Hepatocyte (in vitro differentiated cells): Measurements from ENCODE around the gene SND1. TPM values are rescaled to one million over a fixed set of nuclear protein-coding genes. Genes with fewer than 3 reads are reported as not detected.

Experiments used
- DNase-seq: peaks from one replicate; pipeline ENCODE4 v3.0.0-alpha.2; 2016; ENCODE audit warnings: low spot score
- H2AFZ ChIP-seq: fragments of 200-600 bp; sonication (generic); 2 replicates; pipeline ENCODE4 v1.6.0; 2016; ENCODE audit warnings: antibody characterized with exemption, mild to moderate bottlenecking
- H3K27ac ChIP-seq: fragments of 200-600 bp; sonication (generic); 2 replicates; pipeline ENCODE4 v1.5.1; 2016; ENCODE audit warnings: mild to moderate bottlenecking
- H3K27me3 ChIP-seq: fragments of 200-600 bp; sonication (generic); 2 replicates; pipeline ENCODE4 v1.6.1; 2016
- H3K36me3 ChIP-seq: fragments of 200-600 bp; sonication (generic); replicated peaks from 2 replicates; pipeline ENCODE4 v1.5.1; 2016; ENCODE audit warnings: low read depth; ENCODE audit not compliant: insufficient read depth
- H3K4me1 ChIP-seq: fragments of 200-600 bp; sonication (generic); 2 replicates; pipeline ENCODE4 v1.5.1; 2016; ENCODE audit warnings: mild to moderate bottlenecking, moderate library complexity; ENCODE audit not compliant: insufficient read depth
- H3K4me2 ChIP-seq: fragments of 200-600 bp; sonication (generic); 2 replicates; pipeline ENCODE4 v1.6.0; 2016
- H3K4me3 ChIP-seq: fragments of 200-600 bp; sonication (generic); 2 replicates; pipeline ENCODE4 v1.5.1; 2016; ENCODE audit warnings: mild to moderate bottlenecking
- H3K79me2 ChIP-seq: fragments of 200-600 bp; sonication (generic); 2 replicates; pipeline ENCODE4 v1.6.0; 2017; ENCODE audit warnings: mild to moderate bottlenecking
- H3K9me2 ChIP-seq: fragments of 200-600 bp; sonication (generic); replicated peaks from 2 replicates; pipeline ENCODE4 v1.6.0; 2017; ENCODE audit warnings: mild to moderate bottlenecking; ENCODE audit not compliant: insufficient read depth
- H3K9me3 ChIP-seq: fragments of 200-600 bp; sonication (generic); 2 replicates; pipeline ENCODE4 v1.5.1; 2016; ENCODE audit warnings: low read depth, mild to moderate bottlenecking
- H4K20me1 ChIP-seq: fragments of 200-600 bp; sonication (generic); 2 replicates; pipeline ENCODE4 v1.6.0; 2016; ENCODE audit warnings: mild to moderate bottlenecking; ENCODE audit not compliant: insufficient read depth, poor library complexity, severe bottlenecking
- EZH2 ChIP-seq: fragments of 200-600 bp; sonication (generic); IDR thresholded peaks from 2 replicates; pipeline ENCODE4 v1.6.1; 2016; ENCODE audit warnings: antibody characterized with exemption, mild to moderate bottlenecking, borderline replicate concordance
- EZH2phosphoT487 ChIP-seq: fragments of 200-600 bp; sonication (generic); IDR thresholded peaks from one replicate; pipeline ENCODE4 v1.6.1; 2018; ENCODE audit warnings: antibody characterized with exemption, mild to moderate bottlenecking, low read depth, moderate library complexity; ENCODE audit not compliant: unreplicated experiment, severe bottlenecking
- WGBS: methylation state at CpG from one replicate; pipeline ENCODE4 v1.1.6; 2016; ENCODE audit warnings: low lambda C conversion rate; ENCODE audit errors: missing lambda C conversion rate; 5-methylcytosine and 5-hydroxymethylcytosine counted together
- polyA plus RNA-seq: library from polyadenylated mRNA; unstranded; fragments of >200 nt; fragmentation: Nextera tagmentation; extraction: Ambion mirVana; gene quantifications from 2 replicates; pipeline ENCODE4 v1.2.1, GENCODE V29; 2016
- total RNA-seq: library from RNA; depleted of rRNA; stranded (reverse); fragments of >200 nt; gene quantifications from 2 replicates; pipeline ENCODE4 v1.2.3, GENCODE V29; 2014
- TF ChIP-seq, protein P1 (sequence below): fragments of 200-600 bp; sonication (generic); IDR thresholded peaks from 2 replicates; pipeline ENCODE4 v1.5.1; 2016; ENCODE audit warnings: antibody characterized with exemption, mild to moderate bottlenecking; ENCODE audit not compliant: poor library complexity

SND1 gene
- total and polyA plus RNA-seq, 2 experiments from 2014 or later, result 141 to 200 TPM

DNA sequence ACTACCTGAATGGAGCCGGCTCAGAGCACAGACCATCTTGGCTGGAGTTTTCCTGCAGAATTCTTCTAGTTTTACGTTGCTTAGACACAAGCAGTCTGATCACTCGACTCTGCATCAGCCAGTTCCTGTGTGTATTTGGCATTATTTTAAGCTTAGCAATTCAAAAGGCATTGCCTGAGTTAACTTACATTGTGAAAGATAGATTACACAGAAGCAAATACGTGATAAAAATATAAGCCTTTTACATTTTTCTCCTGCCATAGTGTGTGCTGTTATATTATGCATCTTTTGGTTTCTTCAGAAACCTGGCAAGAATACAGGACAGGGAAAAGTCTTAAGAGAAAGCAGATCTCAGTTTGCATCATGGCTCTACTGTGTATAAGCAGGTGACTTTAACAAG is 281.2 kb downstream of the SND1 start:
- Histone ChIP-seq H3K27ac (no peak overlapping the region), H3K4me2 (no peak overlapping the region), H3K27me3 (no peaks in the 10 kb centered on the region), H3K36me3 (no peaks in the 10 kb centered on the region), H3K9me2 (no peaks in the 10 kb centered on the region), H3K4me1 (peaks cover 7% of the 10 kb centered on the region), H3K79me2 (peaks cover 37% of the 10 kb centered on the region), H2AFZ (no peak overlapping the region), H3K4me3 (no peak overlapping the region), H3K9me3 (no peaks in the 10 kb centered on the region), H4K20me1 (no peaks in the 10 kb centered on the region)
- DNase-seq, result no peak
- TF ChIP-seq EZH2phosphoT487, result no peak
- TF ChIP-seq, protein P1, sequence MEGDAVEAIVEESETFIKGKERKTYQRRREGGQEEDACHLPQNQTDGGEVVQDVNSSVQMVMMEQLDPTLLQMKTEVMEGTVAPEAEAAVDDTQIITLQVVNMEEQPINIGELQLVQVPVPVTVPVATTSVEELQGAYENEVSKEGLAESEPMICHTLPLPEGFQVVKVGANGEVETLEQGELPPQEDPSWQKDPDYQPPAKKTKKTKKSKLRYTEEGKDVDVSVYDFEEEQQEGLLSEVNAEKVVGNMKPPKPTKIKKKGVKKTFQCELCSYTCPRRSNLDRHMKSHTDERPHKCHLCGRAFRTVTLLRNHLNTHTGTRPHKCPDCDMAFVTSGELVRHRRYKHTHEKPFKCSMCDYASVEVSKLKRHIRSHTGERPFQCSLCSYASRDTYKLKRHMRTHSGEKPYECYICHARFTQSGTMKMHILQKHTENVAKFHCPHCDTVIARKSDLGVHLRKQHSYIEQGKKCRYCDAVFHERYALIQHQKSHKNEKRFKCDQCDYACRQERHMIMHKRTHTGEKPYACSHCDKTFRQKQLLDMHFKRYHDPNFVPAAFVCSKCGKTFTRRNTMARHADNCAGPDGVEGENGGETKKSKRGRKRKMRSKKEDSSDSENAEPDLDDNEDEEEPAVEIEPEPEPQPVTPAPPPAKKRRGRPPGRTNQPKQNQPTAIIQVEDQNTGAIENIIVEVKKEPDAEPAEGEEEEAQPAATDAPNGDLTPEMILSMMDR, result no peak
- no peak for TF ChIP-seq EZH2
- 81% methylated on average over 4 of the region's 4 CpGs for WGBS

DNA sequence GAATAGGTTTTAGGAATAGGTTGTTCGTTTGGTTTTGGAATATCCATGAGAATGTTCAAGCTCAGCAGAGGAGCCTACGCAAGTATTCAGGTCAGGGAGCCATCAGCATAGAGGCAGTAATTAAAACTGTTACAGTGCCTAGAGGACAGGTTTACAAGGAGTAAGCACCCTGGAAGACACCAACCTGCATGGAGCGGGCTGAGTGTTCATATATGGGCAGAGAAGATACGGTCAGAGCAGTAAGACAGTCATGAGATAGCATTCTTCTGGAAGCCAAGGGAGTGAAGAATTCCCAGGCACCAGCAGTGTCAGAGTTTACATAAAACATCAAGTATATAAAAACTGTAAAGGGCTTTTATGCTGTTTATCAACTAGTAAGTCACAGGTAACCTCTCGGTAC is 282.7 kb downstream of the SND1 start:
- H3K4me3 ChIP-seq, result no peak overlapping the region
- peaks cover 26% of the 10 kb centered on the region for H3K79me2 ChIP-seq
- 92% methylated on average over 5 of the region's 5 CpGs for WGBS
- no peak for DNase-seq
- no peaks in the 10 kb centered on the region for H3K36me3 ChIP-seq
- no peak overlapping the region for H3K27ac ChIP-seq
- H2AFZ ChIP-seq, result no peak overlapping the region
- peaks cover 7% of the 10 kb centered on the region for H3K4me1 ChIP-seq
- H3K27me3 ChIP-seq, result no peaks in the 10 kb centered on the region
- no peaks in the 10 kb centered on the region for H4K20me1 ChIP-seq
- TF ChIP-seq EZH2 (no peak), EZH2phosphoT487 (no peak)
- TF ChIP-seq, protein P1, result no peak
- no peak overlapping the region for H3K4me2 ChIP-seq
- H3K9me3 ChIP-seq, result no peaks in the 10 kb centered on the region
- no peaks in the 10 kb centered on the region for H3K9me2 ChIP-seq

GRCh38 chr7:127935847-127936376 is 283.9 kb downstream of the SND1 start:
- Histone ChIP-seq H3K9me3 (no peaks in the 10 kb centered on the region), H3K4me1 (no peaks in the 10 kb centered on the region), H3K4me2 (no peak overlapping the region), H4K20me1 (no peaks in the 10 kb centered on the region), H3K9me2 (no peaks in the 10 kb centered on the region), H3K4me3 (no peak overlapping the region), H3K79me2 (peaks cover 27% of the 10 kb centered on the region), H3K27me3 (no peaks in the 10 kb centered on the region), H3K36me3 (no peaks in the 10 kb centered on the region), H2AFZ (no peak overlapping the region), H3K27ac (no peak overlapping the region)
- DNase-seq, result no peak
- TF ChIP-seq EZH2phosphoT487 (no peak), EZH2 (no peak)
- TF ChIP-seq, protein P1, result no peak
- WGBS, result 94% methylated on average over 6 of the region's 6 CpGs
